Thymus (tissue), 2 donors: ENCODE measurements around the gene POMZP3. TPM values are rescaled to one million over a fixed set of nuclear protein-coding genes. Genes with fewer than 3 reads are reported as not detected.

Experiments used
- polyA plus RNA-seq: library from polyadenylated mRNA; stranded (reverse); fragments of 200-250 nt; gene quantifications from one replicate; pipeline ENCODE4 v1.2.3, GENCODE V29; 2013
- total RNA-seq: library from RNA; stranded (reverse); fragments of 120-200 nt; gene quantifications from one replicate; pipeline ENCODE4 v1.2.4, GENCODE V29; 2013
- donor health status: healthy.

POMZP3 gene
- total and polyA plus RNA-seq, 2 donors = 2.1 to 14.3 TPM

Other genes with a start within 250 kb of the POMZP3 start
- 0.71 TPM for gene SSC4D, start 217.6 kb downstream of the POMZP3 start, total RNA-seq
- gene SSC4D, start 217.6 kb downstream of the POMZP3 start, polyA plus RNA-seq = 0.96 TPM
- gene ZP3, start 202.3 kb downstream of the POMZP3 start, total RNA-seq = 1.6 TPM
- gene ZP3, start 202.3 kb downstream of the POMZP3 start, polyA plus RNA-seq = 2.3 TPM
- 7.9 TPM for gene DTX2, start 165.6 kb downstream of the POMZP3 start, total RNA-seq
- 50.3 TPM for gene DTX2, start 165.6 kb downstream of the POMZP3 start, polyA plus RNA-seq
- gene UPK3B, start 116.7 kb downstream of the POMZP3 start, total RNA-seq = 0.33 TPM
- gene UPK3B, start 116.7 kb downstream of the POMZP3 start, polyA plus RNA-seq = 2.1 TPM
- 0.14 TPM for gene SPDYE16, start 84.0 kb downstream of the POMZP3 start, total RNA-seq
- gene SPDYE16, start 84.0 kb downstream of the POMZP3 start, polyA plus RNA-seq = 0.27 TPM